HG02870 (cell line): ENCODE measurements around the gene SLC66A3.

Experiments
- ATAC-seq: cut with Tn5 transposase; IDR thresholded peaks from one replicate; pipeline ENCODE4 v1.9.1; 2021; ENCODE audit warnings: mild to moderate bottlenecking, moderate library complexity; ENCODE audit not compliant: unreplicated experiment

Gene SLC66A3

GRCh38 chr2:11133936-11134320 is 21.3 kb upstream of the SLC66A3 start:
- no peak for ATAC-seq

GRCh38 chr2:11134349-11134748 is 20.9 kb upstream of the SLC66A3 start:
- ATAC-seq, result no peak

- no peak for ATAC-seq
Measured at GRCh38 chr2:11140492-11140891, 14.8 kb upstream of the SLC66A3 start.

- ATAC-seq, result no peak
Measured at GRCh38 chr2:11141319-11141718, 13.9 kb upstream of the SLC66A3 start.

GRCh38 chr2:11142330-11142729 is 12.9 kb upstream of the SLC66A3 start:
- ATAC-seq, result no peak

GRCh38 chr2:11142987-11143386 is 12.3 kb upstream of the SLC66A3 start:
- no peak for ATAC-seq

GRCh38 chr2:11144077-11144737 is 11.1 kb upstream of the SLC66A3 start:
- no peak for ATAC-seq

GRCh38 chr2:11144738-11145079 is 10.6 kb upstream of the SLC66A3 start:
- ATAC-seq, result no peak

GRCh38 chr2:11145350-11145749 is 9.9 kb upstream of the SLC66A3 start:
- ATAC-seq, result no peak

GRCh38 chr2:11146076-11146475 is 9.2 kb upstream of the SLC66A3 start:
- ATAC-seq, result no peak

- no peak for ATAC-seq
Measured at GRCh38 chr2:11147263-11147662, 8.0 kb upstream of the SLC66A3 start.

- no peak for ATAC-seq
Measured at GRCh38 chr2:11152591-11152990, 2.7 kb upstream of the SLC66A3 start.

GRCh38 chr2:11154016-11154922 is 998 bp upstream of the SLC66A3 start:
- ATAC-seq, result peak; percentile 11

GRCh38 chr2:11154923-11155380 is 315 bp upstream of the SLC66A3 start:
- ATAC-seq, result peak; percentile 63

- no peak for ATAC-seq
Measured at GRCh38 chr2:11156396-11157075, 1.3 kb downstream of the SLC66A3 start.

GRCh38 chr2:11157296-11157695 is 2.0 kb downstream of the SLC66A3 start:
- no peak for ATAC-seq

- no peak for ATAC-seq
Measured at GRCh38 chr2:11157731-11158130, 2.5 kb downstream of the SLC66A3 start.

GRCh38 chr2:11158916-11159573 is 3.8 kb downstream of the SLC66A3 start:
- ATAC-seq, result no peak

- no peak for ATAC-seq
Measured at GRCh38 chr2:11159574-11160170, 4.4 kb downstream of the SLC66A3 start.

GRCh38 chr2:11160256-11160655 is 5.0 kb downstream of the SLC66A3 start:
- ATAC-seq, result no peak
